B cell (primary cell): ENCODE measurements around the gene PHLPP2. TPM values are rescaled to one million over a fixed set of nuclear protein-coding genes. Genes with fewer than 3 reads are reported as not detected.

Experiments used
- ATAC-seq: fragments of 200-7000 bp; cut with Tn5 transposase; one replicate; pipeline ENCODE4 v1.10.0; 2021; ENCODE audit warnings: low read depth, mild to moderate bottlenecking, moderate number of reproducible peaks, moderate library complexity
- CTCF ChIA-PET: fragments of 350-600 bp; sonication (Branson Sonifier 250); formaldehyde crosslinking; loops from one replicate; lab custom pipeline; 2021; ENCODE audit warnings: antibody characterized with exemption, inconsistent platforms; lab: Charles Lee
- POLR2A ChIA-PET: fragments of 350-600 bp; sonication (Branson Sonifier 250); formaldehyde crosslinking; loops from one replicate; lab custom pipeline; 2021; ENCODE audit warnings: antibody characterized with exemption; lab: Charles Lee
- DNase-seq: peaks from one replicate; pipeline ENCODE4 v3.0.0; 2013
- H2AFZ ChIP-seq: 2 replicates; pipeline ENCODE4 v1.6.1; 2012; ENCODE audit warnings: mild to moderate bottlenecking, low read depth, low read length; ENCODE audit not compliant: insufficient read depth, poor library complexity, severe bottlenecking
- H3K27ac ChIP-seq, 2 donors: 1 replicate in 1 of 2; 2 replicates in 1 of 2; pipeline ENCODE4 v1.5.1; 2012 to 2013; ENCODE audit warnings: low read length in 2 of 2, mild to moderate bottlenecking in 2 of 2, moderate library complexity in 1 of 2
- H3K27me3 ChIP-seq, 4 experiments: fragments of 200-600 bp in 1 of 4; sonication (generic) in 1 of 4; replicated peaks in 1 of 4; 1 replicate in 2 of 4; 2 replicates in 2 of 4; pipeline versions ENCODE4 v1.6.1 to v1.7.0; 2013 to 2016; ENCODE audit warnings: low read length in 3 of 4, mild to moderate bottlenecking in 2 of 4, mixed read lengths in 1 of 4, moderate library complexity in 1 of 4; ENCODE audit not compliant: insufficient read depth in 4 of 4, control insufficient read depth in 3 of 4; ENCODE audit errors: control extremely low read depth in 1 of 4
- H3K36me3 ChIP-seq, 2 experiments: replicated peaks in 1 of 2; 1 replicate in 1 of 2; 2 replicates in 1 of 2; pipeline versions ENCODE4 v1.6.1 to v1.7.1; 2013; ENCODE audit warnings: low read length in 1 of 2; ENCODE audit not compliant: insufficient read depth in 2 of 2, control insufficient read depth in 1 of 2; ENCODE audit errors: control extremely low read depth in 1 of 2, extremely low read depth in 1 of 2
- H3K4me1 ChIP-seq, 2 donors: fragments of 200-600 bp in 1 of 2; sonication (generic) in 1 of 2; 1 replicate in 1 of 2; 2 replicates in 1 of 2; pipeline versions ENCODE4 v1.5.1 to v1.6.1; 2013 to 2017; ENCODE audit warnings: low read length in 2 of 2; ENCODE audit not compliant: control insufficient read depth in 2 of 2, insufficient read depth in 2 of 2
- H3K4me2 ChIP-seq: replicated peaks from 2 replicates; pipeline ENCODE3; 2012; ENCODE audit warnings: mild to moderate bottlenecking, low read depth, low read length; ENCODE audit not compliant: poor library complexity, severe bottlenecking
- H3K4me3 ChIP-seq, 5 experiments: fragments of 200-600 bp in 1 of 5; sonication (generic) in 1 of 5; 1 replicate in 3 of 5; 2 replicates in 2 of 5; pipeline versions ENCODE4 v1.5.1 to v1.7.0; 2011 to 2016; ENCODE audit warnings: low read length in 4 of 5, mild to moderate bottlenecking in 4 of 5, low read depth in 2 of 5, control low read depth in 1 of 5, moderate library complexity in 1 of 5; ENCODE audit not compliant: insufficient read depth in 1 of 5; ENCODE audit errors: control extremely low read depth in 1 of 5, extremely low read depth in 1 of 5
- H3K79me2 ChIP-seq: fragments of 200-600 bp; sonication (generic); one replicate; pipeline ENCODE4 v1.6.0; 2016; ENCODE audit warnings: low read length; ENCODE audit not compliant: control insufficient read depth, insufficient read depth
- H3K9ac ChIP-seq: fragments of 200-600 bp; sonication (generic); 2 replicates; pipeline ENCODE4 v1.6.1; 2017; ENCODE audit warnings: mild to moderate bottlenecking, low read length, moderate library complexity
- H3K9me3 ChIP-seq, 3 donors: one replicate each; pipeline versions ENCODE4 v1.6.1 to v1.7.1; 2013; ENCODE audit warnings: low read length in 2 of 3; ENCODE audit not compliant: control insufficient read depth in 2 of 3, insufficient read depth in 1 of 3; ENCODE audit errors: control extremely low read depth in 1 of 3
- H4K20me1 ChIP-seq: 2 replicates; pipeline ENCODE4 v1.6.0; 2012; ENCODE audit warnings: mild to moderate bottlenecking, low read length; ENCODE audit not compliant: insufficient read depth, control insufficient read depth, poor library complexity, severe bottlenecking
- H3K27ac Mint-ChIP-seq: one replicate; pipeline ENCODE4 v1.8.0; 2021; ENCODE audit warnings: mixed read lengths
- H3K27me3 Mint-ChIP-seq: one replicate; pipeline ENCODE4 v1.8.0; 2021; ENCODE audit warnings: mixed read lengths
- H3K4me1 Mint-ChIP-seq: one replicate; pipeline ENCODE4 v1.8.0; 2021; ENCODE audit warnings: mixed read lengths
- H3K4me3 Mint-ChIP-seq: one replicate; pipeline ENCODE4 v1.8.0; 2021; ENCODE audit warnings: mixed read lengths
- H3K9me3 Mint-ChIP-seq: one replicate; pipeline ENCODE4 v1.8.0; 2022; ENCODE audit warnings: mixed read lengths; ENCODE audit not compliant: insufficient read depth
- CTCF ChIP-seq: fragments of 200-600 bp; IDR thresholded peaks from one replicate; pipeline ENCODE4 v1.8.0; 2022; ENCODE audit warnings: antibody characterized with exemption, mild to moderate bottlenecking
- EZH2 ChIP-seq: IDR thresholded peaks from 2 replicates; pipeline ENCODE4 v1.6.1; 2012; ENCODE audit warnings: borderline replicate concordance, low read depth, mild to moderate bottlenecking, moderate library complexity, low read length; ENCODE audit not compliant: insufficient read depth, poor library complexity, severe bottlenecking
- WGBS: methylation state at CpG from one replicate; pipeline ENCODE4 v1.1.5; 2013; ENCODE audit warnings: missing lambda C conversion rate; ENCODE audit not compliant: insufficient coverage; 5-methylcytosine and 5-hydroxymethylcytosine counted together
- intact Hi-C: fragments of 100-400 bp; cut with micrococcal nuclease; formaldehyde crosslinking; loops from one replicate; pipeline ENCODE4 v1.10.0; 2022
- polyA plus RNA-seq: library from polyadenylated mRNA; depleted of rRNA; stranded (reverse); fragments of >200 nt; gene quantifications from 2 replicates; pipeline ENCODE4 v1.2.3, GENCODE V29; 2012
- total RNA-seq, 2 donors: library from RNA; stranded (reverse); fragments of 120-200 nt in 1 of 2; gene quantifications; 1 replicate in 1 of 2; 2 replicates in 1 of 2; pipeline versions ENCODE4 v1.2.3 to v1.2.4, GENCODE V29; 2013 to 2022

The PHLPP2 gene
- total and polyA plus RNA-seq, 2 donors (not counting 1 experiment from before 2014, with no cell fraction given) = 7.2 to 16.1 TPM

- no peak for ATAC-seq
- Histone ChIP-seq H3K36me3 (no peaks in the 10 kb centered on the region), H4K20me1 (no peaks in the 10 kb centered on the region), H3K4me3 (no peak overlapping the region), H2AFZ (peak overlapping the region; percentile 44), H3K9ac (no peak overlapping the region), H3K4me2 (peak overlapping the region; percentile 73), H3K4me1 (peaks cover 3 to 13% of the 10 kb centered on the region in 2 donors), H3K79me2 (no peaks in the 10 kb centered on the region), H3K9me3 (no peaks in the 10 kb centered on the region), H3K27me3 (no peaks in the 10 kb centered on the region), H3K27ac (no peak overlapping the region)
- Mint-ChIP-seq H3K9me3 (no peaks in the 10 kb centered on the region), H3K4me3 (no peak overlapping the region), H3K27me3 (no peaks in the 10 kb centered on the region), H3K27ac (no peak overlapping the region), H3K4me1 (peaks cover 21% of the 10 kb centered on the region)
- POLR2A ChIA-PET = interaction anchor here (0.7 to 2.4 kb wide), 3 partner anchors 44 to 126 kb away, joined by 3 to 42 read pairs (median 6); no protein-coding TSS in a partner anchor
- no peak for TF ChIP-seq EZH2
- no peak for TF ChIP-seq CTCF
- CTCF ChIA-PET = interaction anchor here (0.7 to 5.7 kb wide), 58 partner anchors 8 to 361 kb away, joined by 3 to 243 read pairs (median 7); partner anchors contain the start of genes TAT and ZNF23
- 80% methylated on average over 1 of the region's 4 CpGs for WGBS
- DNase-seq = no peak
- intact Hi-C loops = no loop called here
Measured at GRCh38 chr16:71610447-71610846, 114.1 kb downstream of the PHLPP2 start.

- CTCF ChIA-PET = interaction anchor here (0.6 to 5.7 kb wide), 12 partner anchors 30 to 809 kb away, joined by 3 to 243 read pairs (median 4); partner anchors contain the start of genes TAT and ZNF23
- no CpG with 5 or more reads among the region's 2 CpGs for WGBS
- Mint-ChIP-seq H3K4me1 (peaks cover 21% of the 10 kb centered on the region), H3K27me3 (no peaks in the 10 kb centered on the region), H3K9me3 (no peaks in the 10 kb centered on the region), H3K27ac (no peak overlapping the region), H3K4me3 (no peak overlapping the region)
- Histone ChIP-seq H3K4me2 (no peak overlapping the region), H3K4me1 (peaks cover 3 to 13% of the 10 kb centered on the region in 2 donors), H3K36me3 (no peaks in the 10 kb centered on the region), H3K9ac (no peak overlapping the region), H3K4me3 (no peak overlapping the region), H4K20me1 (no peaks in the 10 kb centered on the region), H3K27ac (no peak overlapping the region), H3K27me3 (no peaks in the 10 kb centered on the region), H2AFZ (no peak overlapping the region), H3K79me2 (no peaks in the 10 kb centered on the region), H3K9me3 (no peaks in the 10 kb centered on the region)
- ATAC-seq (no peak), DNase-seq (no peak)
- intact Hi-C loops = no loop called here
- POLR2A ChIA-PET = interaction anchor here (0.9 kb wide), 1 partner anchor 11 kb away, joined by 5 read pairs; no protein-coding TSS in a partner anchor
- TF ChIP-seq CTCF (no peak), EZH2 (no peak)
Measured at GRCh38 chr16:71609066-71609465, 115.4 kb downstream of the PHLPP2 start.
